HG03354 (cell line): ENCODE data around the gene SMPD4.
"Not testable (repeated sequence)": the region's sequence is repeated elsewhere in the genome, so short reads cannot be mapped to it uniquely, and the experiment has no call there.

Experiments used
- ATAC-seq: cut with Tn5 transposase; IDR thresholded peaks from one replicate; pipeline ENCODE4 v1.9.1; 2021; ENCODE audit warnings: mild to moderate bottlenecking; ENCODE audit not compliant: unreplicated experiment, poor library complexity, severe bottlenecking

SMPD4 gene

DNA sequence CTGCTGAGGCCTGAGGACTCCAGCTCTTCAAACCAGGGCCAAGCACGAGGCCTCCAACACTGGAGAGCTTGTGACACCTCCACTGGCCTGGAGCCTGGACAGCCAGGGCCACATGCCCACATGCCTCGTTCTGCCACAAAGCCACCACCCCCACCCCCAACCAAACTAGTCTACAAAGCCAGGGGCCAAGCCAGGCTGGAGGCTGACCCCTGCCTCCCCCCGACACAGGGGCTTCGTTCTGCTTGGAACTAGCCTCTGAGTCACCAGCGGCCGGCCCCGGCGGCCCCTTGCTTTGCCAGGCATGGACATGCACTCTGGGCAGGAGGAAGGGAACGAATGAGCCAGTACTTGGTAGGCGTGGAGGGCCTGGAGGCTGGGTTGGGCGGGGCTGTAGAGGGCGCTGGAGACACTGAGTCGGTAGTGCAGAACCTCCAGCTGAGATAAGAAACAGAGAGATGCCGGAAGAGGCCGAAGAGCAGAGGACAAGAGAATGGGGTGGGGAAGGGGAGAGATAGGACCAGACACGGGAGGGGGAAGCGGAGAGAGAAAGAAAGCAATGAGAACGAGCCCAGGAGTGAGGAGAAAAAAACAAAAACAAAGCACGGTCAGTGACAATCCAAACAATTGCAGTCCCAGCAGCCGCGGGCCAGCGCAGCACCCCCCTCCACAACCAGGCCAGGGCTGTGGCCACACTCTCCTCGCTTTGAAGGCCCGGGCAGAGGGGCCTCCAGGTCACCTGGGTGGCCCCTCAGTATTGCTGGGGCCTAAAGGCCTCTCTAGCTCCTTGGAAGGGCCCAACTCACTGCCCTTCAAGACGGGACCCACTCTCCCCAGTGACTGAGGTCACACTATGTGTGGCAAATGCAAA lies 20.3 kb downstream of the SMPD4 start:
- ATAC-seq, result not testable (repeated sequence)

DNA sequence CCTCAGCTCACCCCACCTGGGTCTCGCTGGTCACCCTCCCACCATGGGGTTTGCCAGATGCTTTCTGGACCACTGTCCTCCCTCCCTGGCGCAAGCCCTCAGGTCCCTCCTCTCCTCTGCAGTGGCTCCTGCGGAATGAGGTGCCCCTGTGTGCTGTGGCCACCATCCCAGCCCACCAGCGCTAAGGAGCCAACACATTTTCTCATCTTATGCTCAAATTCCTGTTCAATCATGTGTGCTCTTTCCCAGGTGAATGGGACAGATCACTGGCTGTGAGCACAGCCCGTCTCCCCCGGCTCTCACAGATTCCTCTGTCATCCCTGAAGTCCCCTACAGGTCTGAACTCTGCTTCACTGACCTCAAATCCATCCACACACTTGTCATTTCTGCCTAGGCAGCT lies 21.3 kb downstream of the SMPD4 start:
- ATAC-seq, result no peak

DNA sequence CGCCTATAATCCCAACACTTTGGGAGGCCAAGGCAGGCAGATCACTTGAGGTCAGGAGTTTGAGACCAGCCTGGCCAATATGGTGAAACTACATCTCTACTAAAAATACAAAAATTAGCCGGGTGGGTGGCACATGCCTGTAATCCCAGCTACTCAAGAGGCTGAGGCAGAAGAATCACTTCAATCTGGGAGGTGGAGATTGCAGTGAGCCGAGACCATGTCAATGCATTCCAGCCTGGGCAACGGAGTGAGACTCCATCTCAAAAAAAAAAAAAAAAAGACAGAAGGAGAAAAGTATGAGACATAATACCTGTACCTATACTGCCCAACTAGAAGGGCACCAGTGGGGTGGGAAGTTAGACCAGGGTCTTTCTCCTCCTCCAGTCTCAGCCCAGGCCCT lies 22.0 kb downstream of the SMPD4 start:
- ATAC-seq, result not testable (repeated sequence)

DNA sequence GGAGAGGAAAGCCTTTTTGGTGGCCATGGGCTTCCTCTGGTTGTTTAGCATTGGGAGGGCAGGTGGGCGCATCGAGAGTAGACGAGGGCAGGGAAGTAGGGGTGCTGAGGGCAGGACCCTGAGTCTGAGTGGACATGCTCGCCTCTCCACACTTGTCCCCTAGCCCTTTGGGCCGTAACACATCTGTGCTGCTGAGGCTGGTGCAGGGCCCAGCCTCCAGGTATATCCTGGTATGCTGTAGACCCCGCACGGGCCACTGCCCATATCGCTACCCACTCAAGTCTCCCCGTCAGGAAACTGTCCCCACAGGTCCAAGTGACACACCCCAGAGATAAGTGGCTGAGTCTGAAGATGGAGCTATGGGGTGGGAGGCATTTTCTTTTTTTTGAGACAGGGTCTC lies 22.8 kb downstream of the SMPD4 start:
- no peak for ATAC-seq

DNA sequence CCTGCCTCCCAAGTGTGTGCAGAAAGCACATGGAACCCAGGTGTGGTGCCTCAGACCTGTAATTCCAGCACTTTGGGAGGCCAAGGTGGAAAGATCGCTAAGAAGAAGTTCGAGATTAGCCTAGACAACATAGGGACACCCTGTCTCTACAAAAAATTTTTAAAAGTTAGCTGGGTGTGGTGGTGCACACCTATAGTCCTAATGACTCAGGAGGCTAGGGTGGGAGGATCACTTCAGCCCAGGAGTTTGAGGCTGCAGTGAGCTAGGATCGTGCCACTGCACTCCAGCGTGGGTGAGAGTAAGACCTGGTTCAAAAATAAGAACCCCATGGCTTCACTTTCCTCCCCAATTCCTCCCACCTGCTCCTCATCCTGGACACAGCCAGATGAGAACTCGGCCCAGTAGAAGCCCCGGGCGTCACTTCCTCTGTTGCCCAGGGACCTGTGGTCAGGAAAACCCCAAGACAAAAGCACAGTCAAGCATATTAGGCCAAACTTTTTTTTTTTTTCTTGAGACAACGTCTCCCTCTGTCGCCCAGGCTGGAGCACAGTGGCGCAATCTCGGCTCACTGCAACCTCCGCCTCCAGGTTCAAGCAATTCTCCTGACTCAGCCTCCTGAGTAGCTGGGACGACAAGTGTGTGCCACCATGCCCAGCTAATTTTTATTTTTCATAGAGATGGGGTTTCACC lies 23.4 kb downstream of the SMPD4 start:
- ATAC-seq, result peak; percentile 86

DNA sequence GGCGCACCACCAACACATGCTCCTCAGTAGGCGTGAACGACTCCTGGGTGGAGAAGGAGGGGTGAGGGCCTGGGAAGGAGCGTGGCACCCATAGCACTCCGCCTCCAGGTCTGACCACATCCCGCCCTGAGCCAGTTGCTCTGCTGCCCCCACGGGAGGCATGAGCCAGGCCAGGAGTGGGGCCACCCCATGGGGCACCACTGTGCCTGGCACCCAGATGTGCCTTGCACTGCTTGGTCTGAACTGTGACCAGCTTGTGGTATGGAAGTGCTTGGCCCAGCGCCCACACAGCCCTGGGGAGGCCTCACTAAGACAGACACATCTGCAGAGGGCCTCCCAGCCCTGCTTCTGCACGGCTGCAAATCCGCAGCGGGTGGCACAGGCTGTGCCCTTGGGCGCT lies 24.0 kb downstream of the SMPD4 start:
- peak; percentile 32 for ATAC-seq

DNA sequence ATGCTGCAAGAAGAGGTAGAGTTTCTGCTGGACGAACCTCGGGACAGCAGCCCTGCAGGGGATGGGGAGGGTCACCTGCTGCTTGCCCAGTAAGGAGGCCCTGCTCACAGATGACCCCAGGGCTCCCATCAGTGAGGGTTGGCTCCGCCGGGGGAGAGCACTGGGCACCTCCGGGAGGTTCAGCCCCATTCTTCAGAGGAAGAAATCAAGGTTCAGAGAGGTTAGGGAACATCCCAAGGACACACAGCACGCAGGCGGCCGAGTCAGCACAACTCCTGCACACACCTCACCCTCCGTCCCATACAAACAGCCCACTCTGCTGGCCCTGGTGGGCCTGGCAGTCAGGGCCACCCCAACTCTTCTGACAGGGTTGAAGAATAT lies 24.8 kb downstream of the SMPD4 start:
- no peak for ATAC-seq

DNA sequence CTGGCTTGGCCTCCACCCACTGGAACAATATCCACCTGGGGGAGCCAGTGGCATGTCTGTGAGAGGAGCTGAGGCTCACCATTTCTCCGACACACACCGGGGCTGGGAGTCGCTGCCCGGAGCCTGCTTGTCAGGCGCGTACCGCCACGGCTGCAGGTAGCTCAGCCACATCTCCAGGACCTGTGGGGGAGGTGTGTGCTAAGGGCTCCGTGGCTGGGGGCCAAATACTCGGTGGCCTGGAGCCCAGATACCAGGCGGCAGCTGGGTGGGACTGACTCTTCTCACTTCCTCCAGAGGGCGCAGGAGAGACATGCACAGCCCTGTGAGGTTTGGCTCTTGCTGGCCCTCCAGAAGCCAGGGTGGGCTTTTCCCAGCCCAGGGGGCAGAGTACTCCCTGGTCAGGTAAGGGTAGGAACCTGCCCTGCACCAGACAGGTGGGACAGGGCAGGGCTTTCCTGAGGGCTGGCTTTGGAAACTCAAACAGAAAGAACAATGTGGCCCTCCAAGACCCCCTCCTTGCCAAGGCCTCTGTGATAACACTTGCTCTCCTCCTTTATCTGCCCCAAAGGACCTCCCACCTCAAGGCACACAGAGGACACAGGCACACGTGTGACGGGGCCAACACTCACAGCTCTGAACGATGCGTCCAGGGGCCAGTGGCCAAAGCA lies 25.3 kb downstream of the SMPD4 start:
- ATAC-seq, result not testable (repeated sequence)

DNA sequence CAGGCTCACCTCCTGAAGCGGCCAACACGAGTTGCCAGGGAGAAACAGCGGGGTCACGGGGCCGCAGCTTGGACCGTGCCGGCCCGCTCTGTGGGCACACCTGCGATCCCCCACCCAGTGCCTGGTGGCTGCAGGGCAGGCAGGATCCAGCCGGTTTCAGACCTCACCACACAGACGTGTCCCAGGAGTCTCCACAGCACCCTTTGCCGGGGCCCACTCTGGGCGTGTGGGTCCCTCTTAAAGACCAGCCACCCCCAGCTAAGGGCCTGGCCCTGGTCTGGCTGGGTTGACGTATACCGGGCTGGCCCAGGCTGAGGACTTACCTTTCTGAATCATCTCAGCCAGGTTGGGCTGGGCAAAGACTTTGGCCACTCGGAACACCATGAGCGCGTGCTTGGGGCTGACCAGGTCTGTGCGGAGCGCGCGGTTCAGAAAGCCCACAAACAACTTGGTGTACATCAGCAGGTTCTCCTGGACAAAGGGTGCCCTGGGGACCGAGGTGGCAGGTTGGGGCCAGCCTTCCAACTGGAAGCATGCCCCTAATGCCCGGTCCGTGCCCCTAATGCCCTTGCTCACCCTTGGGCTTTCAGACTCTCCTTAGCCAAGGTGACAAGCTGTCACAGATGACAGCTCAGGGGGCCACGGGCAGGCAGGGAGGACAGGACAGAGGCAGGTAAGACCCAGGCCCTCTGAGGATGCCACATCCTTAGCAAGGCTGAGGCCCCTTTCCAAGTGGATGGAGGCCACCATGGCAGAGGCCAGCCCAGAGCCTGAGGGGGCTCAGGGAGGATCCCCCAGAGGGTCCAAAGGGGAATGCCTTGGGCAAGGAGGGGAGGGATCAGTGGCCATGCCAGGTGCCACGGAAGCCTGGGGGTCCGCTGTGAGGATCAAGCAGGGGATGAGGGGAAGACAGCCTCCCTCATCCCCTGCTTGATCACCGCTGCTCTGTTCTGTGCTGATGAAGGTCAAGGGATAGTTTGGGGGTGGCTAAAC lies 26.3 kb downstream of the SMPD4 start:
- ATAC-seq, result no peak

DNA sequence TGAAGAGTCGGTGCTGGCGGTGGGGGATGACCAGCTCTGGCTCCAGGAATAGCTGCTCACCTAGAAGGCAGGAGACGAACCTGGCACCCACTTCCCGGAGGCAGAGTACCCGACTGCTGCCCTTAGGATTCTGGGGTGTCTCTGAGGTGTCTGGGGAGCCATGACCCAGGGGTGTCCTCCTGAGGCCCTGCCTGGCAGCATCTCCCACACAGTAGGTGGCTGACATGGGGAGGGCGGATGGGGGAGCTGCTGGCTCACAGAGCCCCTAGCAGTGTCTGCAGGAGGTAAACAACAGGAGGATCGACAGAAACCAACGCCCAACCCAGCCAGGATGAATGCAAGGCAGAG lies 27.0 kb downstream of the SMPD4 start:
- not testable (repeated sequence) for ATAC-seq

DNA sequence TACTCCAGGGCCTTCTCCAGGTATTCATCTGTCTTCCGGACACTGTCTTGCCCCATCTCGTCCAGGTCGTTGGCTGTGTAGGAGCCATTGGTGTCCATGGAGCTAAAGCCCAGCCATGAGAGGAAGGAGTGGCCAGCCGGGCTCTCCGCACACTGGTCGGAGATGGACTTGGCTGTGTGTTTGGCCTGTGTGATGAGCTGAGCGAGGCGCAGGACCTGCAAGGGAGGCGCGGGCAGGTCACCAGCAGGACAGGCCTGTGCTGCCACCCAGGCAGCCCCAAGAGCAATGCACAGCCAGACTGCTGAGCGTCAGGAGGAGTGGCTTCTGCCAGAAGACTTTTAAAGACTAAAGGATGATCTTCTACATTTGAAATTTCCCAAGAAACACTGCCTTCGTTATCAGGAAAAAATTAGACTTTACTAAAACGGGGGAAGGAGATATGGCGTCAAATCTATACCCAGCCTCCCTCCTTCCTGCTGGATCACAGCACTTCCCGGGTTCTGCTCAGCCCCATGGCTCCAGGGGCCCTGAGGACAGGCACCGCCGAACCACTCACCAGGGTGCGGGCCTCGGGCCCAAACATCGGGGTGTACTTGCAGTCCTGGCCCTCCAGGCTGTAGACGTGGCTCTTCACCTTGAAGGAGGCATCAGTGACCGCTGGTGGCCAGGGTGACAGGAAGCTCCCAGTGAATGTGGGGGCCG lies 27.5 kb downstream of the SMPD4 start:
- ATAC-seq, result not testable (repeated sequence)

DNA sequence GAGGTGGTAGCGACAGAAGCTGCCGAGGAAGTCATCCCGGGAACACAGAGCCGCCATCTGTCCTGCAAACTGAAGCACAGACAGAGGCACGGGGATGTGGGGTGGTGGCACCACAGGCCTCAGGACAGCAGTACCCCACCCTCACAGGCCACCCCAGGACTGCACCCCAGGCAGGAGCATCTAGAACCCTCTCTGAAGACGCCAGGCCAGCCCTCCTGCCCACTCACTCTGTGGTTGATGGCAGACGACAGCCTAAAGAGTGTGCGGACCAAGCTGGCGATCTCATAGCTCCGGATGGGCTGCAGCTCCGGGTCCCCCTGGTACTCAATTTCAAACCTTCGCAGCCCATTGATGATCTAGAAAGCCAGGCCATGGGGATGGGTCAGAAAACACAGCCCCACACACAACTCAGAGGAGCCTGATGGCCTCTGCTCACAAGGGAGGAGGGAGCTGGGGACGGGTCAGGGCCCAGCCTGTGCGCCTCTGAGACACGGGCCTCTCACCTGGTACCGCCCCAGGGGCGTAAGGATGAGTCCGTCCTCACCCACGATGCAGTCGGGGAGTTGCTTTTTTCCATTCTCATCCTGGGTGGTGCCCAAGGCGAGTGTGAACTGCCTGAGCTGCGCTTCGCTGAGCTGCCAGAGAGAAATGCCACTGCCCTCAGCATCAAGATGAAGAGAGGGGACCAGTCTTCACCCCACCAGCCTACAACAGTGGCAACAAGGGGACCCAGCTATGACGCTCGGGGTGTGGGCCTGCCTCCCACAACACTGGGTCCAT lies 28.4 kb downstream of the SMPD4 start:
- ATAC-seq, result no peak

DNA sequence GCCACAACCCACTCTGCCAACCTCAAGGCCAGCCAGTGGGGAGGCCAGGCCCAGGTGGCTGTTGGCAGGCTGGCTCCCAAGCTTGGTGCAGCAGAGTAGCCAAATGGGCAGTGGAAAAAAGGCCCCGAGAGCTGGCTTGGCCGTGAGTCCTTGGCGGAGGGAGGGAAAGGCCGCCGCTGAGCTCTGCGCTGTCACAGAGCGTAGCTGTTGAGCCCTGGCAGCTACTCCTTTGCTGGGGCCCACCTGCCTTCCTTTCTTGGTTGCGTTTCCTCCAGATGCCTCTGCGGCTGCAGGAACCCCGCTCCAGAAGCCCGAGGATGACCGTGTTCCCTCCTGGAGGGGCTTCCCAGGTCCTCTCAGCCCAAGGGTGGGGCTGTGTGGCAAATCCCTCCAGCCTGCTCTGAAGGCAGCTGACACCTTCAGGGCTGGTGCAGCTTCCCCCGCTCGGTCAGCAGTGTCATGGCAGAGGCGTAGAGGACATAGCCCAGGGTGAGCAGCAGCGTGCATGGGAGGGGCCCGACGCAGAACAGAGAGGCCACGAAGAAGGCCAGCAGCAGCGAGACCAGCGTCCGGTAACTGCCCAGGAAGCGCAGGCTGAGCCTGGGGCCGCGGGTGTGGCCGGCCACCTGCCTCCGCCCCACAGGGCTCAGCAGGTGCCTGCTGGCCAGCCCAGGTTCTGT lies 29.1 kb downstream of the SMPD4 start:
- ATAC-seq, result not testable (repeated sequence)

DNA sequence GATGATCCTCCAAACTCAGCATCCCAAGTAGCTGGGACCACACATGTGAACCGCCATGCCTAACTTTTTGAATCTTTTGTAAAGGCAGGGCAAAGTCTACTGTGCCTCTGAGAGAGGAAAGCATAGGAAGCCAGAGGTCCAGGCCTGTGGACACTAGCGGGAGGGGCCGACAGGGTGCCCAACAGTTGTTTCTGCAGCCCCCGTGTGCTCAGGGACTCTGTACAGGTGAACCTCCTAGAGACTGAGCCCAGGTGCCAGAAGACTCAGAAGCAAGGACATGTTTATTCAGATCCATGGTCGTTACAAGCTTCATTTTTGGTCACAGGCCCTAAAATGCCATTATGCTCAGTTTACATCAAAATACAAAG lies 30.3 kb downstream of the SMPD4 start:
- not testable (repeated sequence) for ATAC-seq

DNA sequence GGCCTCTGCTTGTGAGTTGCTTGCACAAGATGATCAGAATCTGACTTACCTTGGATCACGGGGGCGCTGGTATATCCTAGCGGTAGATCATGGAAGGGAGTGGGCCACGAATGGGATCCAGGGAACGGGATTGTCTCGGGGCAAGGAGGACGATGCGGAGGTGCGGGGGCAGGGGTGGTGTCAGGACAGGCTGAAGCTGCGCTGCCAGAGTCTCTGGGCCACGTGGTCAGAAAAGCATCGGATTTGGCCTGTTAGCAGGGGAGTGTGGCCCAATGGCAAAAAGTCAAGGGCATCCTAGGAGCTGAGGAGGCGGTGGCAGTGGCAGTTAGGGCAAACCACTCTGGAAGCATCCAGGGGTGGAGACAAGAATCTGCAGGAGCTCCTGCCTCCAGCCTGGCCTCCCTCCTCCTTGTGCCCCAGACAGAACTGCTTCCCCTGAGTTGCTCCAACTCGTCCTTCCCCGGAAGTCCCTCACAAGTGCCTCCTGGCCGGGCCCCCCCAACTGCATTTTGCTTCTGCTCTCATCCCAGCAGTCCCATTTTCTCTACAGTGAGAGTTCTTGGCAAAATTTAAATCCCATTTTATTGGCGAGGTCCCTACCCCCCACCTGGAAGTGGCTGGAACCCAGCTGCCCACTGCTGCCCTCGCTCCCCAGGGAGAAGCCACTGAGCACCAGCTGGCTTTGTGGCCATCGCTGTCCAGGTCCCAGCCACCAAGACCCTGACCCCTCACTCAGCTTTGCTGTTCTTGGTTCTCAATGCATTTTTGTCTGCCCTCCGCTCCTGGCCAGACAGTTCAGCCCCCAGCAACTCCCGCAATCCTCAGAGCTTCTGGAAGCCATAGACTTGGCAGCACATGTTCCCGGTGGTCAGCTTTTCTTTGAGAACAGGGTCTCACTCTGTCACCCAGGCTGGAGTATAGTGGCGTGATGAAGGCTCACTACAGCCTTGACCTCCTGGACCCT lies 30.9 kb downstream of the SMPD4 start:
- ATAC-seq, result no peak

DNA sequence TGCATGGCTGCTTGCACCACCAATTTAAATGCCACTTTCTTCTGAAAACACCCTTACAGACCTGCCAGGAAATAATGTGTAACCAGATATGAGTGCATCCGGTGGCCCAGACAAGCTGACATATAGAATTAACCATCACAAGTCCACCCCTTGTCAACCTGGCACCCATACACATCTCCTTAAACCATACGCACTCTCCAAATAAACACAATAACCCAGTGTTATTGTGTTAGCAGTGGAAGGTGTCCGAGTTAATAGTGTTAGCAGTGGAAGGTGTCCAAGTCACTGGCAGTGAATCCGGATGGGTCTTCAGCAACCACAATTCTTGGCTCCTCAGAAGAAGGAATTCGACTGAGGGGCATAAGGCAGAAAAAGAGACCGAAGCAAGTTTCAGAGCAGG lies 32.9 kb downstream of the SMPD4 start:
- ATAC-seq, result not testable (repeated sequence)

DNA sequence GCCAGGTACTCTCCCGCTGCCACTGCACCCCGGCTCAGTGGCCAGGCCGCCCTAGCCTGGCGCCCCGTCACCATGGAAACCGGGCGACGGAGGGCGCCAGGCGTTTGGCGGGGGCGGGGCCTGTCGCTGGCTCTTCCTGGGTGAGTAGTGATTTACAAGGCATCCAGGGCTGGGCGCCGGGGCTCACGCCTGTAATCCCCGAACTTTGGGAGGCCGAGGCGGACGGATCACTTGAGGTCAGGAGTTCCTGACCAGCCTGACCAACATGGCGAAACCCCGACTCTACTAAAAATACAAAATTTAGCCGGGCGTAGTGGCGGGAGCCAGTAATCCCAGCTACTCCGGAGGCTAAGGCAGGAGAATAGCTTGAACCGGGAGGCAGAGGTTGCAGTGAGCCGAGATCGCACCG lies 36.4 kb downstream of the SMPD4 start, which contains the start of gene CCDC74B:
TSS of gene CCDC74B (minus strand) at position 107 of the 409 bp plus-strand sequence. CDS start 116 bp downstream, outside the sequence.
- ATAC-seq, result peak; percentile 94
